Central memory CD8-positive, alpha-beta T cell (primary cell): ENCODE results near the gene RANBP3.

Experiments
- ATAC-seq: fragments of 150-1000 bp; cut with Tn5 transposase; replicated peaks from 2 replicates; pipeline ENCODE4 v1.10.0; 2022; ENCODE audit warnings: mild to moderate bottlenecking, moderate FRiP score, moderate number of reproducible peaks; ENCODE audit not compliant: poor library complexity, severe bottlenecking; ENCODE audit errors: extremely low read depth
- DNase-seq, 2 donors: peaks; one replicate each; pipeline ENCODE4 v3.0.0; 2021; ENCODE audit warnings: low spot score in 2 of 2
- H3K27ac Mint-ChIP-seq: one replicate; pipeline ENCODE4 v1.8.0; 2022; ENCODE audit warnings: low read depth, mild to moderate bottlenecking, moderate library complexity, mixed read lengths
- H3K27me3 Mint-ChIP-seq: one replicate; pipeline ENCODE4 v1.8.0; 2022; ENCODE audit warnings: mixed read lengths
- H3K36me3 Mint-ChIP-seq: one replicate; pipeline ENCODE4 v1.8.0; 2022; ENCODE audit warnings: mild to moderate bottlenecking, moderate library complexity, mixed read lengths; ENCODE audit not compliant: insufficient read depth
- H3K4me1 Mint-ChIP-seq: one replicate; pipeline ENCODE4 v1.8.0; 2022; ENCODE audit warnings: mixed read lengths
- H3K4me3 Mint-ChIP-seq: one replicate; pipeline ENCODE4 v1.8.0; 2022; ENCODE audit warnings: mild to moderate bottlenecking, moderate library complexity, mixed read lengths
- H3K9me3 Mint-ChIP-seq: one replicate; pipeline ENCODE4 v1.8.0; 2022; ENCODE audit warnings: mixed read lengths

The RANBP3 gene

GRCh38 chr19:5900976-5901375 lies 77.0 kb downstream of the RANBP3 start:
- DNase-seq = no peak
- Mint-ChIP-seq H3K27ac (no peak overlapping the region), H3K9me3 (no peaks in the 10 kb centered on the region), H3K36me3 (peaks cover 33% of the 10 kb centered on the region), H3K27me3 (no peaks in the 10 kb centered on the region), H3K4me1 (peaks cover 27% of the 10 kb centered on the region), H3K4me3 (no peak overlapping the region)
- ATAC-seq = no peak

DNA sequence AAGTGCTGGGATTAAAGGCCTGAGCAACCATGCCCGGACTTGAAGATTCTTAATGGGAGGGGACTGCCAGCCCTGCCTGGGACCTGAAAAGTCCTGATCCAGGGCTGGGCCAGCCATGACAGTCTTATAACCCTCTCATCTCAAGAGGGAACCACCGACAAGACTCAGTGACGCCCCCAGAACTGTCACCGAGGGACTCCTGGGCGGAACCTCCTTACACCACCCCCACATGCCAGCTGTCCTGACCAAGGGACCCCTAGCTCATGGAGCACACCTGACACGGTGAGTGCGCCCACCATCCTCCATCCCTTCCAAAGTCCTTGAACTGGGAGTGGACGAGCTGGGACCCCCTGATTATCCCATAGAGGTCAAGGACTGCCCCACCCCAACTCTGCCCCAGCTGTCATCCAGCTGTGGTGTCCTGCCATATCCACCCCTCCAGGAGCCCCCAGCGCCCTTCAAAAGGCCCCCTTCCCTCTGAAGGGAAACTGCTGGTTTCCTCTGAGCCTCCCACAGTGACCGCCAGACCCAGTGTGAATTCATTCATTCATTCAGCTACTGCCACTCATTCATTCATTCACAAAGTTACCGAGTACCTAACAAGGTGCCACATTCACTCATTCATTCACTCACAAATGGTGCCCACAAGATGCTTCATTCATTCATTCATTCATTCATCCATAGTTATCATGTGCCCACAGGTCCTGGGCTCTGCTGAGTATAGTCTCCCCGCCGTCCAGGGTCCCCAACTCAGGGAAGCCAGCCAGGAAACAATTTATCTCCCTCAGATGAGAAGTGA lies 78.0 kb downstream of the RANBP3 start:
- Mint-ChIP-seq H3K27me3 (no peaks in the 10 kb centered on the region), H3K27ac (no peak overlapping the region), H3K4me3 (no peak overlapping the region), H3K4me1 (peaks cover 27% of the 10 kb centered on the region), H3K9me3 (no peaks in the 10 kb centered on the region), H3K36me3 (peaks cover 33% of the 10 kb centered on the region)
- ATAC-seq = no peak
- no peak for DNase-seq

- Mint-ChIP-seq H3K36me3 (peaks cover 17% of the 10 kb centered on the region), H3K4me3 (no peak overlapping the region), H3K4me1 (peaks cover 13% of the 10 kb centered on the region), H3K27ac (no peak overlapping the region), H3K27me3 (no peaks in the 10 kb centered on the region), H3K9me3 (no peaks in the 10 kb centered on the region)
- ATAC-seq (no peak), DNase-seq (no peak)
Observed at GRCh38 chr19:5897189-5897969, 80.6 kb downstream of the RANBP3 start.

- H3K36me3 Mint-ChIP-seq = peaks cover 13% of the 10 kb centered on the region
- no peaks in the 10 kb centered on the region for H3K27me3 Mint-ChIP-seq
- H3K9me3 Mint-ChIP-seq = no peaks in the 10 kb centered on the region
- H3K4me1 Mint-ChIP-seq = peaks cover 17% of the 10 kb centered on the region
- ATAC-seq (no peak), DNase-seq (no peak)
- no peak overlapping the region for H3K4me3 Mint-ChIP-seq
- no peak overlapping the region for H3K27ac Mint-ChIP-seq
Observed at GRCh38 chr19:5896365-5897076, 81.4 kb downstream of the RANBP3 start.

- no peak overlapping the region for H3K4me3 Mint-ChIP-seq
Observed at GRCh38 chr19:5895890-5896289, 82.0 kb downstream of the RANBP3 start.

DNA sequence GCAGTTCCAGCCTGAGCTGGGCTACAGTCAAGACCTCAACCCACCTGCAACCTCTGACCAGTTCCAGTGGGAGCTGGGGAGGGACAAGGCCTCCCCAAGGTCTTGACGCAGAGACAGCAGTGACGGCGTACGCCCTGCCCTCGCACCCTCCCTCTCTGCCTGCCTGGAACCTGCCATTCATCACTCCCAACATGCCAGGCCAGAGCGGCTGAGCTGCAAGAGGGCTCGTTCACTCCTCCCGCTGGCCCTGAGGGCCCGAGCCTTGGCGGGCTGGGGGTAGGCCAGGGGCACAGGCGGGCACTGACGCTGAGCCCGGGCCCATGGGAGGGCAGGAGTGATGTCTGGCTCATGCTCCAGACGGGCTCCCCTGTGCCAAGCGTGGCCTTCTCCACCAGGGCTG lies 82.5 kb downstream of the RANBP3 start:
- H3K27ac Mint-ChIP-seq = no peak overlapping the region
- peaks cover 10% of the 10 kb centered on the region for H3K36me3 Mint-ChIP-seq
- ATAC-seq (no peak), DNase-seq (no peak)
- peaks cover 10% of the 10 kb centered on the region for H3K4me1 Mint-ChIP-seq
- no peaks in the 10 kb centered on the region for H3K27me3 Mint-ChIP-seq
- no peak overlapping the region for H3K4me3 Mint-ChIP-seq
- no peaks in the 10 kb centered on the region for H3K9me3 Mint-ChIP-seq

More at GRCh38 chr19:5895890-5896289, 82.0 kb downstream of the RANBP3 start:
- ATAC-seq (no peak), DNase-seq (no peak)
- Mint-ChIP-seq H3K36me3 (peaks cover 9% of the 10 kb centered on the region), H3K9me3 (no peaks in the 10 kb centered on the region), H3K4me1 (peaks cover 11% of the 10 kb centered on the region), H3K27ac (no peak overlapping the region), H3K27me3 (no peaks in the 10 kb centered on the region)

GRCh38 chr19:5894704-5895349 lies 83.1 kb downstream of the RANBP3 start:
- Mint-ChIP-seq H3K4me3 (no peak overlapping the region), H3K27me3 (no peaks in the 10 kb centered on the region), H3K36me3 (peaks cover 5% of the 10 kb centered on the region), H3K4me1 (peaks cover 5% of the 10 kb centered on the region), H3K9me3 (no peaks in the 10 kb centered on the region), H3K27ac (no peak overlapping the region)
- ATAC-seq (no peak), DNase-seq (no peak)

DNA sequence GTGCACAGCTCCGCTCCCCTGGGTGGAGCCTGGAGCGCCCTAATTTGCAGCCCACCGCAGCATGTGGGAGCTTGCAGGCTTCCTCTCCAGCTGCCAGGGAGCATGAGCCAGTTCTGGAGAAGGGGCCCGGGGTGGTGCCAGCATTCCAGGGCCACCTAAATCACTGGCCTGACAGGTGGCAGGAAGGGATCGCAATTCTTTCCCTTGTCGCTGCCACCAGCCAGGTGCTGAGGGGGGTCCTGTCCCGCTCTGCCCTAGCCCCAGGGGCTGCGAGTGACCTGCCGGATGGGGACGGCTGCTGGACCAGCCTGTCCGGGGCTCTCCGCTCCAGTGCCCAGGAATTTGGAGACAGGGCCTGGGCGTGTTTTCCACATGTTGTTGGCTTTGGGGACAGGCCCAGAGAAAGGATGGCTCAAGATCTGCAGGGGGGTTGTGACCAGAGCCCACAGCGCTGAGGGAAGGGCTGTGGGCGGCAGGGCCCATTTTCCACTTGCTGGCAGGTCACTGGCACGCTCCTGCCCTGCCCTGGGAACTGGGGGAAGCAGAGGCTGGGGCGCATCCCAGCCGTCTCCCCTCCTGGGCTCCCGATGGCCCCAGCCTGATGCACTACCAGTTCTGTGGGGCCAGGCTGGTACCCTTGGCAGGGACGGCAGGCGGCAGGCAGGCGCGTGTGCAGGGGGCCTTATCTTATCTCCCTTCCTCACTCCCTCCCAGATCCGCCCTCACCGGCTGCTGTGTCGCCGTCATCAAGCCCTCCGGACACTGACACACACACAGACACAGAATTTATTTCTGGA lies 83.8 kb downstream of the RANBP3 start:
- no peaks in the 10 kb centered on the region for H3K27me3 Mint-ChIP-seq
- H3K9me3 Mint-ChIP-seq = no peaks in the 10 kb centered on the region
- H3K27ac Mint-ChIP-seq = no peak overlapping the region
- DNase-seq (no peak), ATAC-seq (no peak)
- peaks cover 4% of the 10 kb centered on the region for H3K4me1 Mint-ChIP-seq
- H3K36me3 Mint-ChIP-seq = peaks cover 6% of the 10 kb centered on the region
- no peak overlapping the region for H3K4me3 Mint-ChIP-seq

DNA sequence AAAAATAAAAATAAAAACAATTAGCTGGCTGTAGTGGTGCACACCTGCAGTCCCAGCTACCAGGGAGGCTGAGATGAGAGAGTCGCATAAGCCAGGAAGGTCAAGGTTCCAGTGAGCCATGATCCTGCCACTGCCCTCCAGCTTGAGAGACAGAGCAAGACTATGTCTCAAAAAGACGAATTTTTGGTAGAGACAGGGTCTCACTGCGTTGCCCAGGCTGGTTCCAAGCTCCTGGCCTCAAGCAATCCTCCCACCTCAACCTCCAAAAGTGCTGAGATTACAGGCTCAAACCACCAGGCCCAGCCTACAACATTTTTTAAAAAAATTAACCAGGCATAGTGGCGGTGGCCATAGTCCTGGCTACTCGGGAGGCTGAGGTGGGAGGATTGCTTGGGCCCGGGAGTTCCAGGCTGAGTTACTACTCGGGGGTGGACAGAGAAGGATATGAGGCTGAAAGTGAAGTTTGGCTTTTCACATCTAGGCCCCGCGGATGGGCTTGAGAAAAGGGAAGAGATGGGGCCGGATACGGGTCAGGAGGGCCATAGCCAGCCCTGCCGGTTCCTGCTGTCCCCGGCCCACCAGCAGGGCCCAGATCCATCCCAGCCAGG lies 84.5 kb downstream of the RANBP3 start:
- no peak overlapping the region for H3K4me3 Mint-ChIP-seq
- H3K36me3 Mint-ChIP-seq = peaks cover 8% of the 10 kb centered on the region
- H3K27ac Mint-ChIP-seq = no peak overlapping the region
- no peak for DNase-seq
- no peak for ATAC-seq
- peaks cover 4% of the 10 kb centered on the region for H3K4me1 Mint-ChIP-seq
- H3K27me3 Mint-ChIP-seq = no peaks in the 10 kb centered on the region
- no peaks in the 10 kb centered on the region for H3K9me3 Mint-ChIP-seq

DNA sequence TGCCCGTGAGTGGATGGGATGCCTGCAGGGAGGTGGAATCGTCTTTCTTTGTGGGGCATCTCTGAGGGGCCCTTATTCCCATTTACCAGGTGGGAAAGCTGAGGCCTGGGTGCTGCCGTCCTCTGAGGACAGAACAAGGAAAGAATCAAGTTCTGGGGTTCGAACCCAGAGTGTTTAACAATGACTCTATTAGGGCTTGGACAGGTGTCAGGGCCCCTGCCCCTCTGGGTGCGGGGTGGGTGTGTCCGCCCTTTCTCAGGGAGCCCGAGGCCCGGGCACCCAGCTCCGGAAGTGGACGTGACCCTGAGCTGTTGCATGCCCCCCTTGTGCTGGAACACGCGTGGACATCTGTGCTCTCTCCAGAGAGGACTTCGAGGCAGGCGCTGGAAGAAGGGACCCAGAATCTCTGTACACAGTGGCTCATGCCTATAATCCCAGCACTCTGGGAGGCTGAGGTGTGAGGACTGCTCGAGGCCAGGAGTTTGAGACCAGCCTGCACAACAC lies 85.1 kb downstream of the RANBP3 start:
- Mint-ChIP-seq H3K27me3 (no peaks in the 10 kb centered on the region), H3K27ac (no peak overlapping the region), H3K4me3 (no peak overlapping the region), H3K9me3 (no peaks in the 10 kb centered on the region), H3K36me3 (peaks cover 8% of the 10 kb centered on the region), H3K4me1 (peaks cover 4% of the 10 kb centered on the region)
- no peak for DNase-seq
- ATAC-seq = no peak

GRCh38 chr19:5891938-5892771 lies 85.8 kb downstream of the RANBP3 start:
- H3K36me3 Mint-ChIP-seq = peaks cover 8% of the 10 kb centered on the region
- DNase-seq = no peak
- no peak for ATAC-seq

More at GRCh38 chr19:5891938-5892771, 85.8 kb downstream of the RANBP3 start:
- H3K9me3 Mint-ChIP-seq = no peaks in the 10 kb centered on the region
- H3K27me3 Mint-ChIP-seq = no peaks in the 10 kb centered on the region
- H3K27ac Mint-ChIP-seq = peak overlapping the region; percentile 29
- H3K4me1 Mint-ChIP-seq = peaks cover 4% of the 10 kb centered on the region
- H3K4me3 Mint-ChIP-seq = no peak overlapping the region
